Stimulated activated CD4-positive, alpha-beta T cell treated with anti-CD3 and anti-CD28 coated beads, Interleukin-15, amount 100 ng/mL, for 48 hours (primary cell): ENCODE data around the gene IGFBPL1.

Source experiments
- DNase-seq, 2 donors: peaks; one replicate each; pipeline ENCODE4 v3.0.0-alpha.2; 2020; ENCODE audit warnings: low read depth in 2 of 2

The IGFBPL1 gene

DNA sequence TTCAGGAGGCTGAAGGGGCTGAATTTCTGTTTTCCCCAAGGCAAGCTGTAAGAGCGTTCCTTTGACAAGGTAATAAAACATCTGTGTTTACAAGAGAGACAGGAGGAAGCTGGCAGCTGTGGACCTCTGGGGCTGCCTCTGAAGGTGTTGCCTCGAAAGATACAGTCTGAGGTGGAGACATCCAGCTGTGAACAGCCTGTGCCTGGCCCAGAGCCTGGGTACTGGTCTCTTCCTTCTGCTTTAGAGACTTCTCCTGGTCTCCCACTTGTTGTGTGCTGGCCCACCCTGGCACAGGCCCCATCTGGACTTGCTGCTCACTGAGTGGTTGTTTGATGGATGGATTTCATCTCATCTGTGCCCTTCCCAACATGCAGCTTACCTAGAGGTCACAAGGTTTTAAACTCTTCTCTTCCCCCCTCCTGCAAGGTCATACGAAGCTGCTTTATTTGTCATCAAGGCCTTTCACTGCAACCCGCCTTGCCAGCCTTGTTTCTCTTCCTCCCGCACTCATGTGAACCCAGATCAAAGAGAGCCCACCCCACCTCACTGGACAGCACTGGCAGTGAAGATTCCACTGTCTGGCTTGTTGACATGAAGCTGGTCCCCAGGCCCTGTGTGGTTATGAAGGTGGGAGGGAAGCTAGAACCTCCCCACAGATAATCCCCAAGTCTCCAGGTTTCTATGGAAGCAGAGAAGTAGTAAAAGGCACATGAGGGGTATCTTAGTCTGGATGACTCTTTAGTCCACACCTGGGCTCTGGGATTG lies 66.7 kb downstream of the IGFBPL1 start:
- no peak for DNase-seq

DNA sequence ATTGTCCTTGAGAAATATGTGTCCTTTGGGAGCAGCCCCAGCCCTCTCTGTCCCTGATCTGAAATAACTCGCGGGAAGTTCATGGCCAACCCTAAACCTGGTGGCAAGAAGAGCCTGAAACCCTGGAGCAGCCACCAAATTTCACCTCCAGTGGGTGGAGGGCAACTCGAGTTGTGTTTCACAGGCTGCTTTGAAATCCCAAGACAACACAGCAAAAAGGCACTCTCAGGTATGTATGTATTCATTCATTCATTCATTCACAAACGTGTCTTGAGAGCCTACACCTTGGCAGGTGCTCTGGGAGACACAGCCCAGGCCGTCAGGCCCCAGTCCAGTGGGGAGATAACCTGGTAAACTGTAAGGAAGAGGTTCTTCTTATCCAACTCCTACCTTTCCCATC lies 67.4 kb downstream of the IGFBPL1 start:
- DNase-seq, result no peak
